ENCODE results near the gene POLR1A.

The POLR1A gene

DNA sequence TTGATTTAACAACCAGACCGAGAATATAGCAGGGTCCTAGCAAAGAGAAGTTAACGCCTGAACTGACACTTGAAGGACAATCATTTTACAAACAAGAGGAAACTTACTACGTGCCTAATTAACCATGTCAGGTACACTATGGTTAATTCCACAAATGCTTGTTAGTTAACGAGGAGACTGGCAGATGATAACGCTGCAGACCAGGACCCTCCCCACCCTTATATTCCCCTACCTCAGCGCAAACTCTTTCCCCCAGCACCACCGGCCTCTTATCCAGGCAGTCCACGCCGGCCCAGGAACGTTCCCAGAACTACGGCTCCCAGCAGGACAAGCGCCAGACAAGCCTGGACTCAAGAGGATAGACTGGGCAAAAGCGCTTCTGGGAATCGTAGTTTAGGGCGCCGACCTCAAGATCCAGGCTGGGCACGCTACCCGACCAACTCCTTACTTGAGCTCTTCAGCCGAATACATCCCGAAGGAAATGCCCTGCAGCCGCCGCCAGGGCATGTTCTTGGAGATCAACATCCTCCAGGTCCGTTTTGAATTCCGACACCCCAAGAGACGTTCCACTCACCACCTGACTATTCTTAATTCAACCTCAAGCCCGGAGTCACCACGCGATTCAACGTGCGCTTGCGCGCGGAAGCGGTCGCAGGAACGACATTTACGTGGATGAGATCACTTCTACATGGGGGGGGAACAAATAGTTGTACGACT, at the start of gene POLR1A:
TSS of gene POLR1A (minus strand) at position 635 of the 717 bp plus-strand sequence. CDS start at position 525, 110 bp downstream.
- FAIRE-seq: no peak

GRCh38 chr2:86150502-86150901, 44.8 kb upstream of the POLR1A start:
- no peak for FAIRE-seq

DNA sequence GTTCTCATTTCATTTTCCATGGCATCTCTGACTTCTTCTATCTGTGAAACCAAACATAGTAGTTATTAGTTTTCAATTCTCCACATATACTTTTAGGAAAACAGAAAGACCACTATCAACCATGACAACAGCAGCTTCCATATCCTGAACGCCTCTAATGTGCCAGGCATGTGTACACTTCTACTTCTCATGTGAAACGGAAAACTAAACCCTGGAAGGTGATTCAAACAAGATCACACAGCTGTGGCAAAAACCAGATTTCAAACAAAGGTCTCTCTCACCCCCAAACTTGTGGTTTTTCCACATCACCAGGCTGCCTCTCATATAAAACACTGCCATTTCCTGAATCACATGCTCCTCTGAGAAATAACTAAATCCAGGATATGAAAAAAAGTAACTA, 42.1 kb upstream of the POLR1A start:
- FAIRE-seq: no peak

GRCh38 chr2:86143926-86144685, 38.4 kb upstream of the POLR1A start:
- no peak for FAIRE-seq

DNA sequence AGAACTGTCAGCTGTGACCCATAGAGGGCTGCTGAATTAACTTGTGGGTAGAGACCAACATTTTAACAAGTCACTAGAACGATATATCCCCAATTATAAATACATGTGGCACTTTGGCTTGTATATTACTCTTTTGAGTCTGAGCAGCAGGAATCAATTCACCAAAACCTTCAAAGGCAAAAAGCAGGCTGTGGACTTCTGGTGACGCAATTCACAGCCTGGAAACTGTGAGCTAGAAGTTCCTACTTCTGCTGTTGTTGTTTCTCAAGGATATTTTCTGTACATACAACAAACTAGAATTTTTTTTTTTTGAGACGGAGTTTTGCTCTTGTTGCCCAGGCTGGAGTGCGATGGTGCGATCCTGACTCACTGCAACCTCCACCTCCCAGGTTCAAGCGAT, 37.6 kb upstream of the POLR1A start:
- no peak for FAIRE-seq

- no peak for FAIRE-seq
Observed at GRCh38 chr2:86142436-86143257, 37.0 kb upstream of the POLR1A start.

GRCh38 chr2:86140969-86141392, 35.3 kb upstream of the POLR1A start:
- no peak for FAIRE-seq

DNA sequence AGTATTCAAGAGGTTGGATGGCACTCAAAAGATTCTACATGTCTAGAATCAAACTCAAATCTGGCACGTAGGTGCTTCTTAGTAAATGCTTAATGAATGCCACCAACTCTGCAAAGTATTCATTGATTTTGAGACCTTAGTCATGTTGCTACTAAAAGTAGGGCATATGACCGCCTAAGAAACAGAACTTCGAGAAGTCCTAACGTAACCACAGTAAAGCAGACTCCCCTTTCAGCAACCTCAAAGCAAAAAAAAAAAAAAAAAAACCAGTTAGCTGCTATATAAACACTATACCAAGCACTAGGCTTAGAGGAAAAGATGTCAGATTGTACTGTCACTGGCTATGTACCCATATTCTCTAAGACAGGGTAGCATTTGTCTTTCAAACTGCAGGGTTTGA, 34.3 kb upstream of the POLR1A start:
- FAIRE-seq: no peak

- no peak for FAIRE-seq
Observed at GRCh38 chr2:86138736-86139625, 33.3 kb upstream of the POLR1A start.

- no peak for FAIRE-seq
Observed at GRCh38 chr2:86136141-86136540, 30.5 kb upstream of the POLR1A start.

- no peak for FAIRE-seq
Observed at GRCh38 chr2:86135653-86136052, 30.0 kb upstream of the POLR1A start.

GRCh38 chr2:86134709-86135108, 29.0 kb upstream of the POLR1A start:
- no peak for FAIRE-seq

DNA sequence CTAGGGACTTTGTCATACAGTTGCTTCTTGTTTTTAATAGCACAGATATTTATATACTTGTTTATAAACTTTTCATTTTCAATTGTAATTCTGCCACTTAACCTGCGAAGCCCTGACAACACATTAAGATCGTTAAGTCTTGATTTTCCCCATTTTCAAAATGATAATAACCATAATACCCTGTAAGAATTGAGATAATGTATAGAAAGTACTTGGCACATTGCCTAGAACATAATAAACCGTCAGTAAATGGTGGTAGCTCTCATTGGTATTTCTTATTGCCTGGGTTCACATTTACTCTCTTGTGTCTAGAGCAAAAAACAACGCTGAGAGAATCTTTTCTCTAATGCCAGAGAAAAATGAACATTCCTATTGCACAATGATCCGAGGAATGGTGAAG, 19.0 kb upstream of the POLR1A start:
- no peak for FAIRE-seq

DNA sequence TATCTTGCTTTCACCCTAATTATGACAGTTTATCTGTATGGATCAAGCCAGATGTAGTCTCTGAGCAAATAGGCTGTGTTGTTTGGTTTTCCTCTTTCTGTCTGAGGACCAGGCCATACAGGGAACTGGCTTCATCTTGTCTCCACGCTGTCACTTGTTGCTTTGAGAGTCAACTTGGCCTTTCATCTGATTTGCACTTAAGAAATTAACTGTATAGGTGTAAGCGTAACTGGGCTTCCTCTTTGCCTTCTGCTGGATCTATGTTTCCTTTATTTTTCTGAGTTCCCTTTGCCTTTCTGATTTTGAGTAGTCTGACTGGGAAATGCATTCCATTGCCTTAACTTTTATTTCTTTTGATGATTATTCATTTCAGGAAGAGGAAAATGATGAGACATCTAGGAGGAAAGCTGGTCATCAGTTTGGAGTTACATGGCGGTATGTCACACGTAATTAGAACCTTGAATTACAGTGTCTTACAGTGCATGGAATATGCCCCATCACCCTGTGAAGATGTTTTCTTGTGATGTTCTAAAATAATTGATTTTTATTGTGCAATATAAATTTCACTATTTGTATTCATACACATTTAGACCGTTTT, 17.7 kb upstream of the POLR1A start:
- FAIRE-seq: no peak

DNA sequence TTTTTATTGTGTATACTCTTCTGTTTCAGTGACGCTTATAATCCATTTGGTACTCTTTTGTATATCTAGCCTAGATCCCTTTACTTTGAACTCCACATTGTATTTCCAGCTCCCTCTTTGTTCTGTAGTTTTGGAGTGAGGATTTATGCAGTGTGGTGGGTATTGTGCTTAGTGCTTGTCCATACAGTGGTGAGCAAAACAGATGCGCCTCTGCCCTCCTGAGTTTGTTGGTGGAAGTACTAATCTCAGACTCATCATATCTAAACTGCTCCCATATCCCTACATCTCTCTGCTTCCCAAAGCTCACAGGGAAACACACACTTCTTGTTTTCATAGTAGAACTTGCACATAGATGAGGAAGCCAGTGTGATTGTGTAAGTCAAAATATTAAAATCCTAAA, 12.4 kb upstream of the POLR1A start:
- no peak for FAIRE-seq

- FAIRE-seq: no peak
Observed at GRCh38 chr2:86107031-86107430, 1.3 kb upstream of the POLR1A start.

DNA sequence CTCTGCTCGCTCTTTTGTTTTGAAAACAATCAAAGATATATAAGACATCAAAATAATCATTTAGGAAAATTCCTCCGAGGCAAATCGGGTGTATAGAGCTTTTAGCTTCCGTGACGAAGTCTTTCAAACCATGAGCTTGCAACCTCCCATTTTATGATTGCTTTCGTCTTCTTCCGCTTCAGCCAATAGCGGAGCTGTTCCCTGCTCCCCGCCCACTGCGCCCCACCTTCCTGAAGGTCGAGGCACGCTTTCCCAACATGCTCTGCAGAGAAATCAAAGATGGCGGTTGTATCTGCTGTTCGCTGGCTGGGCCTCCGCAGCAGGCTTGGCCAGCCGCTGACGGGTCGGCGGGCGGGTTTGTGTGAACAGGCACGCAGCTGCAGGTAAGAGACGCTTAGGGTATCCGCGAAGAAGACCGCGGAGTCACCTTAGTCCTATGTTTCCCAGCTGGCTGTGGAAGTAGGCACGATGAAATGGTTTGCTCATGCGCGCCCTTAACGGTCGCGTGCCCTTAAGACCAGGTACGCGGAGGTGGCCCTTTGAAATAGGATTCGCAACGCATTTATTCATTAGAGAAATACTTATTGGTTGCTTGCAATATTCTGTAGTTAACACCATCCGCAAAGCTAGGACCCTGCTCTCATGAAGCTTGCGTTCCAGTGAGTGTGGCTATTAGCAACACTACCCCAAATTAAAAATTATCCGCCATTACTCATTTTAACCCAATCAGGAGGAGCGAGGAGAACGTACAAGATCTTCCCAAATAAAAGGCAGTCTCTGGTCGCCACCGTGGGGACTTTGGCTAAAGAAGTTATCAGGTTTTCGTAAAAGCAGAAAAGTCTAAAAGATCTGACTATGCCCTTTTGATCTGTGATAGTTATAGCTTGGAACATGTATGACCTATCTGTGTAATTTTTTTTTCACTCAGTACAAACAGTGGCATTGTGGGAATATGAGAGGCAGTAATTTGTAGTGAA, 571 bp upstream of the POLR1A start, which contains the start of gene PTCD3:
TSS of gene PTCD3 (plus strand) at position 267 of the 977 bp plus-strand sequence. CDS start at position 280, 13 bp downstream.
- FAIRE-seq: peak; percentile 94

DNA sequence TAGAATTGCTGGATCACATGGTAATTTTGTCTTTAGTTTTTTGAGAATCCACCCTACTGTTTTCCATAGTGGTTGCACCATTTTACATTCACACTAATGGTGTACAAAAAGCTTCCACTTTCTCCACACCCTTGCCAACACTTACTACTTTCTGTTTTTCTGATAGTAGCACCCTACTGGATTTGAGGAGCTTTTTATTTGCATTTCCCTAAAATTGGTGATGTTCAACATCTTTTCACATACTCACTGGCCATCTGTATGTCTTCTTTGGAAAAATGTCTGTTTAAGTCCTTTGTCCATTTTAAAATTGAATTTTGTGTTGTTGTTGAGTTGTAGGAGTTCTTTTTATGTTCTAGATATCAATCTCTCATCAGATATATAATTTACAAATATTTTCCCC, 3.5 kb downstream of the POLR1A start:
- FAIRE-seq: no peak

GRCh38 chr2:86097913-86098312, 7.8 kb downstream of the POLR1A start:
- FAIRE-seq: no peak

- no peak for FAIRE-seq
Observed at GRCh38 chr2:86097114-86097896, 8.4 kb downstream of the POLR1A start.

Measured in islet of Langerhans (tissue), 1 donor.